ENCODE measurements around the gene SLC24A3. TPM values are rescaled to one million over a fixed set of nuclear protein-coding genes. Genes with fewer than 3 reads are reported as not detected.

Gene SLC24A3
- total and polyA plus RNA-seq, 2 experiments from 2014 or later, result 0.48 to 1.7 TPM

DNA sequence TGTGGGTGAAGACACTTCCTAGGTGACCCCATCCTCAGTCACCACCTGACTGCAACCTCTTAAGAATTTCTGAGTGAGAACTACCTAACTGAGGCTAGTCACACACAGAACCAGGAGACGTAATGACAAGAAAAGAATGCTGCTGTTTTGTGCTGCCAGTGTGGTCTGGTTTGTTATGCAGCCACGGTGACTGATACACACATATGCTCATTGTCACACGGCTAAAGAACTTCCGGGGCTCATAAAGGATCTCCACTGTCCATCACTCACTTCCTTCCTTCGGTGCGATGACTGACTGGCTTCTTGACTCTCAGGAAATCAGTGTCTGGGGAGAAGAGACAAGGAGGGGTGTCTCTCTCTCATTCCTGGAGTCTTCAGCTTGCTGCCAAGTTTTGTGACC lies 88.0 kb downstream of the SLC24A3 start:
- no peak overlapping the region for H3K27ac ChIP-seq
- H3K79me2 ChIP-seq, result no peaks in the 10 kb centered on the region
- no peaks in the 10 kb centered on the region for H3K9me3 ChIP-seq (ENCODE audit: low read depth)
- H3K4me3 ChIP-seq, result no peak overlapping the region
- DNase-seq (ENCODE audit: low spot score), result no peak
- H2AFZ ChIP-seq, result no peak overlapping the region
- H4K20me1 ChIP-seq (ENCODE audit: insufficient read depth, poor library complexity, severe bottlenecking), result no peaks in the 10 kb centered on the region
- H3K27me3 ChIP-seq, result no peaks in the 10 kb centered on the region
- no peaks in the 10 kb centered on the region for H3K9me2 ChIP-seq (replicated peaks; ENCODE audit: insufficient read depth)
- WGBS (ENCODE audit: low lambda C conversion rate, missing lambda C conversion rate), result 88% methylated on average over 6 of the region's 6 CpGs
- H3K4me1 ChIP-seq (ENCODE audit: insufficient read depth), result no peaks in the 10 kb centered on the region
- no peak overlapping the region for H3K4me2 ChIP-seq
- H3K36me3 ChIP-seq (replicated peaks; ENCODE audit: insufficient read depth, low read depth), result no peaks in the 10 kb centered on the region
- TF ChIP-seq EZH2 (IDR thresholded peaks at IDR 0.05; ENCODE audit: borderline replicate concordance) (no peak), EZH2phosphoT487 (IDR thresholded peaks at IDR 0.05; ENCODE audit: low read depth, severe bottlenecking, unreplicated experiment) (no peak), CTCF (IDR thresholded peaks at IDR 0.05; ENCODE audit: poor library complexity) (no peak)

- Histone ChIP-seq H3K4me1 (ENCODE audit: insufficient read depth) (no peaks in the 10 kb centered on the region), H3K27ac (no peak overlapping the region), H3K27me3 (no peaks in the 10 kb centered on the region), H3K4me3 (no peak overlapping the region), H3K36me3 (replicated peaks; ENCODE audit: insufficient read depth, low read depth) (no peaks in the 10 kb centered on the region), H3K79me2 (no peaks in the 10 kb centered on the region), H3K4me2 (no peak overlapping the region), H3K9me2 (replicated peaks; ENCODE audit: insufficient read depth) (no peaks in the 10 kb centered on the region), H4K20me1 (ENCODE audit: insufficient read depth, poor library complexity, severe bottlenecking) (no peaks in the 10 kb centered on the region), H2AFZ (no peak overlapping the region), H3K9me3 (ENCODE audit: low read depth) (no peaks in the 10 kb centered on the region)
- DNase-seq (ENCODE audit: low spot score), result no peak
- TF ChIP-seq EZH2 (IDR thresholded peaks at IDR 0.05; ENCODE audit: borderline replicate concordance), result no peak
- TF ChIP-seq EZH2phosphoT487 (IDR thresholded peaks at IDR 0.05; ENCODE audit: low read depth, severe bottlenecking, unreplicated experiment), result no peak
- no peak for TF ChIP-seq CTCF (IDR thresholded peaks at IDR 0.05; ENCODE audit: poor library complexity)
- WGBS (ENCODE audit: low lambda C conversion rate, missing lambda C conversion rate), result 88% methylated on average over 2 of the region's 2 CpGs
Observed at GRCh38 chr20:19301142-19301541, 88.7 kb downstream of the SLC24A3 start.

GRCh38 chr20:19301843-19302242 lies 89.4 kb downstream of the SLC24A3 start:
- no peaks in the 10 kb centered on the region for H4K20me1 ChIP-seq (ENCODE audit: insufficient read depth, poor library complexity, severe bottlenecking)
- H3K9me2 ChIP-seq (replicated peaks; ENCODE audit: insufficient read depth), result no peaks in the 10 kb centered on the region
- no peaks in the 10 kb centered on the region for H3K9me3 ChIP-seq (ENCODE audit: low read depth)
- H3K79me2 ChIP-seq, result no peaks in the 10 kb centered on the region
- 87% methylated on average over 2 of the region's 2 CpGs for WGBS (ENCODE audit: low lambda C conversion rate, missing lambda C conversion rate)
- no peaks in the 10 kb centered on the region for H3K36me3 ChIP-seq (replicated peaks; ENCODE audit: insufficient read depth, low read depth)
- no peaks in the 10 kb centered on the region for H3K4me1 ChIP-seq (ENCODE audit: insufficient read depth)
- H3K4me3 ChIP-seq, result no peak overlapping the region
- TF ChIP-seq CTCF (IDR thresholded peaks at IDR 0.05; ENCODE audit: poor library complexity) (no peak), EZH2phosphoT487 (IDR thresholded peaks at IDR 0.05; ENCODE audit: low read depth, severe bottlenecking, unreplicated experiment) (no peak), EZH2 (IDR thresholded peaks at IDR 0.05; ENCODE audit: borderline replicate concordance) (no peak)
- no peak overlapping the region for H3K4me2 ChIP-seq
- no peak overlapping the region for H3K27ac ChIP-seq
- no peak for DNase-seq (ENCODE audit: low spot score)
- H3K27me3 ChIP-seq, result no peaks in the 10 kb centered on the region
- no peak overlapping the region for H2AFZ ChIP-seq

GRCh38 chr20:19302714-19303113 lies 90.3 kb downstream of the SLC24A3 start:
- no peak overlapping the region for H2AFZ ChIP-seq
- H3K27me3 ChIP-seq, result no peaks in the 10 kb centered on the region
- H3K9me3 ChIP-seq (ENCODE audit: low read depth), result no peaks in the 10 kb centered on the region
- no peak for DNase-seq (ENCODE audit: low spot score)
- H3K9me2 ChIP-seq (replicated peaks; ENCODE audit: insufficient read depth), result no peaks in the 10 kb centered on the region
- no peaks in the 10 kb centered on the region for H3K79me2 ChIP-seq
- WGBS (ENCODE audit: low lambda C conversion rate, missing lambda C conversion rate), result 86% methylated on average over 3 of the region's 3 CpGs
- H3K27ac ChIP-seq, result no peak overlapping the region
- H3K36me3 ChIP-seq (replicated peaks; ENCODE audit: insufficient read depth, low read depth), result no peaks in the 10 kb centered on the region
- no peak overlapping the region for H3K4me2 ChIP-seq
- H4K20me1 ChIP-seq (ENCODE audit: insufficient read depth, poor library complexity, severe bottlenecking), result no peaks in the 10 kb centered on the region
- H3K4me1 ChIP-seq (ENCODE audit: insufficient read depth), result no peaks in the 10 kb centered on the region
- TF ChIP-seq CTCF (IDR thresholded peaks at IDR 0.05; ENCODE audit: poor library complexity), result no peak
- no peak for TF ChIP-seq EZH2 (IDR thresholded peaks at IDR 0.05; ENCODE audit: borderline replicate concordance)
- TF ChIP-seq EZH2phosphoT487 (IDR thresholded peaks at IDR 0.05; ENCODE audit: low read depth, severe bottlenecking, unreplicated experiment), result no peak
- no peak overlapping the region for H3K4me3 ChIP-seq
